ENCODE data around the gene ENPP4.

Gene ENPP4

DNA sequence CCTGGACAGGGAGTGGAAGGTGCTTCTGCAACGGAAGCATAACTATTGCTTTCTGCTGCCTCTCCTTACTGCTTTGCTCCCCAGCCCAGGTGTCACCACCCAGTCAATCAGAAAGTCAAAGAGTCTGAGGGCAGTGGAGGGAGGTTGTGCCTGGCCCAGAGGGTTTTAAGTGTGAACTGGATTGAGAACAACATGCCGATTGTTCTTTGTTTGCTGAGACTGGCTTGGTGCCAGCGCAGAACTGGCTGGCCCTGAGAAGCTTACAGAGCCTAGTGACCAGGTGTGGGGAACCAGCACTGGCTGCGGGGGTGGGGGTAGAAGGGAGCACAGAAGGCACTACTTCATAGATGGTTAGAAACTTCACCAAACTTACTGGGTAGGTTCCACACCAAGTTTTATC lies 31.1 kb upstream of the ENPP4 start:
- H3K4me3 ChIP-seq (ENCODE audit: low read depth, low read length), result no peak overlapping the region
- TF ChIP-seq, protein P1, sequence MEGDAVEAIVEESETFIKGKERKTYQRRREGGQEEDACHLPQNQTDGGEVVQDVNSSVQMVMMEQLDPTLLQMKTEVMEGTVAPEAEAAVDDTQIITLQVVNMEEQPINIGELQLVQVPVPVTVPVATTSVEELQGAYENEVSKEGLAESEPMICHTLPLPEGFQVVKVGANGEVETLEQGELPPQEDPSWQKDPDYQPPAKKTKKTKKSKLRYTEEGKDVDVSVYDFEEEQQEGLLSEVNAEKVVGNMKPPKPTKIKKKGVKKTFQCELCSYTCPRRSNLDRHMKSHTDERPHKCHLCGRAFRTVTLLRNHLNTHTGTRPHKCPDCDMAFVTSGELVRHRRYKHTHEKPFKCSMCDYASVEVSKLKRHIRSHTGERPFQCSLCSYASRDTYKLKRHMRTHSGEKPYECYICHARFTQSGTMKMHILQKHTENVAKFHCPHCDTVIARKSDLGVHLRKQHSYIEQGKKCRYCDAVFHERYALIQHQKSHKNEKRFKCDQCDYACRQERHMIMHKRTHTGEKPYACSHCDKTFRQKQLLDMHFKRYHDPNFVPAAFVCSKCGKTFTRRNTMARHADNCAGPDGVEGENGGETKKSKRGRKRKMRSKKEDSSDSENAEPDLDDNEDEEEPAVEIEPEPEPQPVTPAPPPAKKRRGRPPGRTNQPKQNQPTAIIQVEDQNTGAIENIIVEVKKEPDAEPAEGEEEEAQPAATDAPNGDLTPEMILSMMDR (IDR thresholded peaks at IDR 0.05; ENCODE audit: borderline replicate concordance, insufficient read depth, low read depth, low read length), result no peak

DNA sequence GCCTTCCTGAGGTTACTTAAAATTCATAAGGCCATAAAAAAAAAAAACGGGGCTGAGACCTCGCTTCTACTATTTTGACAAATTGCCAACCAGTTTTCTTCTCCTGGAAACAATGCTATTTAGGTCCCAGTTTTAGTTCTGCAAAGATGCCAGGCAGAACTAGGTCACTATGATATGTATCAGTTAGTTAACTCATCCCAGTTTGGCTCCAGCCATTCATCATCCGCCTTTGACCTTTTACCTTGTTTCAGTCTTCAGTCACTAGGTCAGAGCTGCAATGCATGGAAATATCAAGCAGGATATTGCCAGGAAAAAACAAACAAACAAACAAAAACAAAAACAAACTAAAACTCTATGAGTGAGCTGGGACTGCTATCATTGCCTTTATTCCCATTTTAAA lies 29.8 kb upstream of the ENPP4 start:
- TF ChIP-seq, protein P1 (IDR thresholded peaks at IDR 0.05; ENCODE audit: borderline replicate concordance, insufficient read depth, low read depth, low read length), result no peak
- no peak overlapping the region for H3K4me3 ChIP-seq (ENCODE audit: low read depth, low read length)

DNA sequence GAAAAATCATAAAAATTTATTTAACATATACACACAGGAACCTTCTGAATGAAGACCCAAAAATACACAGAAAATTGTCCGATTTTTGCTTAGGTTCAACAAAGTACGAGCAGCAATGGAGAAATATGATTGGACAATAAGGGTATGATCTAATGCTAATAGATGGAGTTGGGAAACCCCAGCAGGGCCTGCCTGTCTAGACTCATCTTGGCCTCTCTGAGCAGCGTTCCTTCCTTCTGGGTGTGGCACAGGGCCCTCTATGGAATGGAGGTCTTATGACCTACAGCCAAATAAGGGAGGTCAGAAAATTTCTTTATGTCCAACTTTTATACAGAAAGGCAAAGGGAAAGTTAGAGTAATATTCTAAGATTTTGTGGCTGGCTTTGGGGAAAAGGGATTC lies 27.7 kb upstream of the ENPP4 start:
- TF ChIP-seq, protein P1 (IDR thresholded peaks at IDR 0.05; ENCODE audit: borderline replicate concordance, insufficient read depth, low read depth, low read length), result no peak
- H3K4me3 ChIP-seq (ENCODE audit: low read depth, low read length), result no peak overlapping the region

DNA sequence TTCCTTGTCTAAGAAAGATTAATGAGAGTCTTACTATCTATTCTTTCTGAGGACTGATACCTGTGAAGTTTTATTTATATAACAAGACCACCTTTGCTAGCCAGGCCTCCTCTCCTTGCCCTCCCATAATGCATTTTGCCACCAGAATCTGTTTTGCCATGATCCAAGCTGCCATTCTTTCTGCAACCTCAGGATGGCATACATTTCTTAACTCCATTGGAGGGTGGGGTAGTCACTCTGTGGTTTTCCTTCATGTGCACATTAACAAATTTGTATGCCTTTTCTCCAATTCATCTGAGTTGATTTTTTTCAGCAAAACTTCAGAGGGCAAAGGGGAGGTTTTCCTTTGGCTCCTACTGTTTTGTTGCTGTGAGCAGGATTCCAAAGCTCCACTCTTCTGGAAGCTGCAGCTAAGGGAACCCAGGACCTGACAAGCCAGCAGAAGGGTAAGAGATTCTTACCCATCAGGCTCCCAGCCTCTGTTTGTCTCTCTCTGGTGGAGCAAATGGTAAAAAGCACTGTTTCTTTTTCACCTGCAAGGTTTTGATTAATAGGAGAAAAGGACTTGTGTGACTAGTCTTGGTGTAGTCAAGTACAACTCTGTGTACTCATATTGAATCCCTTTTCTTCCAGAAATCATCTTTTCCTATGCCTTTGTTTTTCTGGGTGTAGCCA lies 26.2 kb upstream of the ENPP4 start:
- TF ChIP-seq, protein P1 (IDR thresholded peaks at IDR 0.05; ENCODE audit: borderline replicate concordance, insufficient read depth, low read depth, low read length), result no peak
- no peak overlapping the region for H3K4me3 ChIP-seq (ENCODE audit: low read depth, low read length)

DNA sequence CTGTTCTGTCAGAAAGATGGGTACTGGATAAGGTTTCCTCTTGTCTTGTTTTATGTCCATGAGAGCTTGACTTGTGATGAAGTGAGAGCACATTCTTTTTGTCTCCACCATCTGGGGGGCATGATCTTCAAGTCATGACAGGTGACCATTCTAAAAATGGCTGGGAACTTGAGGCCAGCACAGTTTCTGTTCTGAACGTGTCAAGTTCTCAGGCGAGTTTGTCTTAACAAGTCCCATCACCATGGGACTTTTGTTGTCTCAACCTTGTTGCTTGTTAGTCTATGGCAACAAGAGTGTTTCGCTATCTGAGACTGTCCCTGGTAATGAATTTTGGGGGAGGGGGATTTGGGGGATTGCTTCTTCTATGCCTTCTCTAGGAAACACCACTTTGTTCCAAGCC lies 25.6 kb upstream of the ENPP4 start:
- TF ChIP-seq, protein P1 (IDR thresholded peaks at IDR 0.05; ENCODE audit: borderline replicate concordance, insufficient read depth, low read depth, low read length), result no peak
- no peak overlapping the region for H3K4me3 ChIP-seq (ENCODE audit: low read depth, low read length)

DNA sequence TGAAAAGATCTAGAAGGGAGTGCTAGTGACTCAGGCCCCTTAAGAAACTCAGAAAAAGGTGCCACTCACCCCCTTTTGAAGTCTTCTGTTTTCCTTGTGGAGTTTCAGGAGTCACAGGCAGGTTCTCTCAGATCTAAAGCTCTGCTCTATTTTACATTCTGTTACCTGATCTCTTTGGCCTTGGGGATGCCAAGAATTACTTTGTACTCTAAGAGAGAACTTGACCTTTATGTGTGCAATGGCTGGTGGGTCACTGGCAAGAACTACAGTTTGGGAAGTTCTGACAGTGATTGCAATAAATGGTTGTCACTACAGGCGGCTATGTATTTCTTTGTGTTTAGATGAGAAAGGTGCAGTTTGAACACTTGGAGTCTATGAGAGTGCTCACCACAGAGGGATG lies 24.2 kb upstream of the ENPP4 start:
- no peak overlapping the region for H3K4me3 ChIP-seq (ENCODE audit: low read depth, low read length)
- TF ChIP-seq, protein P1 (IDR thresholded peaks at IDR 0.05; ENCODE audit: borderline replicate concordance, insufficient read depth, low read depth, low read length), result no peak

DNA sequence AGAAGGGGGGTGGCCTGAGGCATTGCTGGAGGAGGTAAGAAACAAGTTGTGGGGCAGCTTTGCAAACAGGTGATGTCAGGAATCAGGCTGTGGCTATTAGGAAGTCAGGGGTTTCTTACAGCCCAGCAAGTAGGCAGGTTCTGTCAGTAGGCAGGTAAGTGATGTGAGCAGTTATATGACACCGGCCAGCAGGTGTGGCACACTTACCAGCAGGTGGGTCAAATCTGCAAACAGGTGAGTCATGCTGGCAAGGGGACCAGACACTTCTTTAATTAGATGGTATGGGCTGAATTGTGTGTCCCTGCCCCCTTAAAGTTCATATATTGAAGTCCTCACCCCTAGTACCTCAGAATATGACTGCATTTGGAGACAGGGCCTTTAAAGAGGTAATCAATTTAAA lies 16.4 kb upstream of the ENPP4 start:
- TF ChIP-seq, protein P1 (IDR thresholded peaks at IDR 0.05; ENCODE audit: borderline replicate concordance, insufficient read depth, low read depth, low read length), result no peak
- no peak overlapping the region for H3K4me3 ChIP-seq (ENCODE audit: low read depth, low read length)
